Peyer's patch (tissue), 4 donors: ENCODE data around the gene TMCC3. TPM values are rescaled to one million over a fixed set of nuclear protein-coding genes. Genes with fewer than 3 reads are reported as not detected.

Experiments used
- DNase-seq, 3 donors: peaks; one replicate each; pipeline ENCODE4 v3.0.0-alpha.2; 2017 to 2019
- H3K27ac ChIP-seq, 4 donors: fragments of 200-600 bp; sonication (generic); one replicate each; pipeline ENCODE4 v1.5.1; 2016 to 2019
- H3K27me3 ChIP-seq, 2 donors: fragments of 200-600 bp; sonication (generic); one replicate each; pipeline ENCODE4 v1.5.1; 2019
- H3K36me3 ChIP-seq, 3 donors: fragments of 200-600 bp; sonication (generic); one replicate each; pipeline ENCODE4 v1.5.1; 2016 to 2019
- H3K4me1 ChIP-seq, 4 donors: fragments of 200-600 bp; sonication (generic); one replicate each; pipeline ENCODE4 v1.5.1; 2016 to 2019
- H3K4me3 ChIP-seq, 4 donors: fragments of 200-600 bp; sonication (generic); 1 replicate in 3 of 4; 2 replicates in 1 of 4; pipeline ENCODE4 v1.5.1; 2016 to 2019; ENCODE audit warnings: mild to moderate bottlenecking in 1 of 4
- H3K9me3 ChIP-seq, 4 donors: fragments of 200-600 bp; sonication (generic); one replicate each; pipeline ENCODE4 v1.5.1; 2016 to 2019; ENCODE audit warnings: mild to moderate bottlenecking in 1 of 4
- CTCF ChIP-seq, 6 experiments: fragments of 450-650 bp in 4 of 6; fragments of 200-600 bp in 2 of 6; sonication (generic) in 1 of 6; IDR thresholded peaks; one replicate each; pipeline ENCODE4 v1.5.1; 2017 to 2019; ENCODE audit warnings: antibody characterized with exemption in 6 of 6, mild to moderate bottlenecking in 3 of 6, moderate library complexity in 1 of 6
- POLR2A ChIP-seq, 2 donors: fragments of 450-650 bp; IDR thresholded peaks; one replicate each; pipeline ENCODE4 v1.5.1; 2017; ENCODE audit warnings: antibody characterized with exemption in 2 of 2, mild to moderate bottlenecking in 2 of 2, moderate library complexity in 2 of 2
- total RNA-seq, 4 donors: library from RNA; depleted of rRNA; stranded (reverse); fragments of >200 nt; gene quantifications; one replicate each; pipeline ENCODE4 v1.1.0, GENCODE V29; 2016

TMCC3 gene
- total RNA-seq, 4 donors from 2014 or later, result 15.7 to 50.3 (median 32.1) TPM

- no peaks in the 10 kb centered on the region for H3K36me3 ChIP-seq
- H3K27me3 ChIP-seq, result no peaks in the 10 kb centered on the region
- H3K27ac ChIP-seq, result no peak overlapping the region
- H3K9me3 ChIP-seq, result no peaks in the 10 kb centered on the region
- no peak for DNase-seq
- TF ChIP-seq POLR2A (IDR thresholded peaks at IDR 0.05), result no peak
- TF ChIP-seq CTCF (IDR thresholded peaks at IDR 0.05), result no peak
- no peak overlapping the region for H3K4me3 ChIP-seq
- no peaks in the 10 kb centered on the region for H3K4me1 ChIP-seq
Observed at GRCh38 chr12:94660436-94660835, 10.1 kb upstream of the TMCC3 start.

DNA sequence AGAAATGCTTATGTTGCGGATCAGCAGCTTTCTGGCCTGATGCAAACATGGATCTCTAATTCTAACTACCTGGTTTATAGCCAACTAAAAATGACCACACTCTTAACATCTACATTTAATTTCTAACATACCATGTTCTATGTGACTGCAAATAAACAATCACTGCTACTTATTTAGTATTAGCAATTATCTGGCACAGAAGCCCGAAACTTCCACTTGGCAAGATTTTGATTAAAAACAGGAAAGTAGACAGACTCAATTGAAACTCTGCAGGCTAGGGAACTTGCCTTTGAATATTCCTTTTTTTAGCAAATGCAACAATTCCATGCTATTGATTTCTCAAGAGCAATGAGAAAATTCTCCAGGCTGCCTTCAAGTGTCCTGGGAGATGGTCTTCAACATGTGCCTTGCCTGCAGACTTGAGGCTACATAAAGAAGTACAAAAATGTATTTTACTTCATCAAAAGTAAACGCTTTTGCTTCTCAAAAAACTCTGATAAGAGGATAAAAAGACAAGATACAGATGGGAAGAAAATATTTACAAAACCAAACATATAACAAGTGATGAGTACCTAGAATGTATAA is 9.1 kb upstream of the TMCC3 start:
- no peaks in the 10 kb centered on the region for H3K27me3 ChIP-seq
- no peak overlapping the region for H3K27ac ChIP-seq
- no peak for DNase-seq
- no peaks in the 10 kb centered on the region for H3K9me3 ChIP-seq
- TF ChIP-seq CTCF (IDR thresholded peaks at IDR 0.05), result no peak
- TF ChIP-seq POLR2A (IDR thresholded peaks at IDR 0.05), result no peak
- no peak overlapping the region for H3K4me3 ChIP-seq
- H3K4me1 ChIP-seq, result no peaks in the 10 kb centered on the region
- no peaks in the 10 kb centered on the region for H3K36me3 ChIP-seq

DNA sequence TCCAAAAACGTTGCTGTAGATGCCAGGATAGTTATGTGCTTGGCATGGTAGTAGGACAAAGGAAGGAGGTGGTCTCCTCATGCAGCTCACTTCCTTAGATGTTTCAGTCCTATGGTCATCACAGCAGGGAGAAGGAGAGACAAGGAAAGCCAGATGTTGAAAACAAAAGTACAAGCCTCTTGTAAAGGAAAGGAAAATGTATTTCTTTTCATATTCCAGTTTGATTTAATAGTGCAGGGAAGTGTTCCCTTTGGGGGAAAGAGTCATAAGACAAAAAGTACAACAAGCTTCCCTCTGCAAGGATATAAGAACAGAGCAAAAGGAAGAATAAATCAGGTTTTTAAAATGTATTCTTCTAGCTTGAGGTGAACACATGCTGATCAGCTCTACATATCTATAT is 8.6 kb upstream of the TMCC3 start:
- Histone ChIP-seq H3K4me1 (no peaks in the 10 kb centered on the region), H3K27ac (no peak overlapping the region), H3K4me3 (no peak overlapping the region), H3K9me3 (no peaks in the 10 kb centered on the region), H3K36me3 (no peaks in the 10 kb centered on the region), H3K27me3 (no peaks in the 10 kb centered on the region)
- TF ChIP-seq POLR2A (IDR thresholded peaks at IDR 0.05) (no peak), CTCF (IDR thresholded peaks at IDR 0.05) (no peak)
- DNase-seq, result no peak

DNA sequence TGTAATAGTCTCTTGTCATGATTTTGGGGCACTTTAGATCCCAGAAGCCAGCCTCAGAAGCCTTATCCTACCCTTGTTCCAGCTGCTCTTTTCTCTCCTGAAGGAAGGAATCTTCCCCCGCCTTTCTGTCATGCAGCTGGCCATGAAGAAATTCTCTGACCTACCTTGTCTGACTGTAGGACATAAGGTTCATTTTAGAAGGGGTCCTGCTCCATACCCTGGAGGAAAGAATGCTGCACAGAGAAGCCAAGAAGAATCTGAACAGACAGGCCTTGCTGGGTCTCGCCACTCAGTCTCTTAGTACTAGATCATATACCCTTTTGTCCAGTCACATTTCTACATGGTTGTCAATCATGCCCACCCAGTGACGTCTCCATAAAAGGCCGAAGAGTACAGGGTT is 6.2 kb upstream of the TMCC3 start:
- Histone ChIP-seq H3K27me3 (no peaks in the 10 kb centered on the region), H3K9me3 (no peaks in the 10 kb centered on the region), H3K36me3 (no peaks in the 10 kb centered on the region), H3K27ac (no peak overlapping the region), H3K4me1 (no peaks in the 10 kb centered on the region), H3K4me3 (no peak overlapping the region)
- no peak for DNase-seq
- TF ChIP-seq CTCF (IDR thresholded peaks at IDR 0.05) (no peak), POLR2A (IDR thresholded peaks at IDR 0.05) (no peak)

GRCh38 chr12:94649349-94650142 is 811 bp downstream of the TMCC3 start:
- H3K36me3 ChIP-seq, result no peaks in the 10 kb centered on the region
- H3K4me3 ChIP-seq, result peak overlapping the region; percentile 76 to 99 (median 84)
- H3K9me3 ChIP-seq, result no peaks in the 10 kb centered on the region
- H3K4me1 ChIP-seq, result peaks cover 0 to 5% (median 2%) of the 10 kb centered on the region in 4 donors
- TF ChIP-seq CTCF (IDR thresholded peaks at IDR 0.05) (peak in 4 of 6 experiments; percentile 30 to 66 (median 53)), POLR2A (IDR thresholded peaks at IDR 0.05) (peak; percentile 4 to 29)
- peak in 2 of 3 donors; percentile 70 to 81 for DNase-seq
- H3K27me3 ChIP-seq, result no peaks in the 10 kb centered on the region
- H3K27ac ChIP-seq, result peak overlapping the region; percentile 71 to 85 (median 76)
